ENCODE measurements around the gene MXRA8.

- TF ChIP-seq CTCF (IDR thresholded peaks at IDR 0.05) (no peak), POLR2A (IDR thresholded peaks at IDR 0.05) (no peak)
Measured at GRCh38 chr1:1391225-1391624, 32.9 kb upstream of the MXRA8 start.

All from vagina (tissue), 2 donors.